ENCODE data around the gene MOB3B.

MOB3B gene

GRCh38 chr9:27528076-27528885 lies 1.3 kb downstream of the MOB3B start:
- no peak for TF ChIP-seq CTCF (conservative IDR thresholded peaks at IDR 0.05; ENCODE audit: low read length)
- peak overlapping the region; percentile 66 for H3K4me3 ChIP-seq (ENCODE audit: low read length)
- peak; percentile 46 for DNase-seq (ENCODE audit: low read depth)

- peak overlapping the region; percentile 66; the same call in 1 of the 2 replicates for H3K4me3 ChIP-seq (ENCODE audit: low read length)
- no peak for TF ChIP-seq CTCF (conservative IDR thresholded peaks at IDR 0.05; ENCODE audit: low read length)
- DNase-seq (ENCODE audit: low read depth) = no peak
Measured at GRCh38 chr9:27527702-27528075, 1.9 kb downstream of the MOB3B start.

GRCh38 chr9:27524236-27524635 lies 5.4 kb downstream of the MOB3B start, which contains the start of gene IFNK:
TSS of gene IFNK (plus strand) at chr9:27524290. CDS start at chr9:27524337, 47 bp downstream.
- no peak within 1 kb of the TSS for H3K4me3 ChIP-seq (ENCODE audit: low read length)
- TF ChIP-seq CTCF (conservative IDR thresholded peaks at IDR 0.05; ENCODE audit: low read length) = no peak
- DNase-seq (ENCODE audit: low read depth) = no peak

- no peak for DNase-seq (ENCODE audit: low read depth)
- no peak for TF ChIP-seq CTCF (conservative IDR thresholded peaks at IDR 0.05; ENCODE audit: low read length)
- H3K4me3 ChIP-seq (ENCODE audit: low read length) = no peak overlapping the region
Measured at GRCh38 chr9:27523141-27523540, 6.5 kb downstream of the MOB3B start.

- TF ChIP-seq CTCF (conservative IDR thresholded peaks at IDR 0.05; ENCODE audit: low read length) = no peak
Measured at GRCh38 chr9:27520986-27521385, 8.6 kb downstream of the MOB3B start.

GRCh38 chr9:27519466-27520465 lies 9.8 kb downstream of the MOB3B start:
- DNase-seq (ENCODE audit: low read depth) = peak; percentile 26
- no peak for TF ChIP-seq CTCF (conservative IDR thresholded peaks at IDR 0.05; ENCODE audit: low read length)
- H3K4me3 ChIP-seq (ENCODE audit: low read length) = no peak overlapping the region

More at GRCh38 chr9:27520986-27521385, 8.6 kb downstream of the MOB3B start:
- no peak overlapping the region for H3K4me3 ChIP-seq (ENCODE audit: low read length)
- DNase-seq (ENCODE audit: low read depth) = no peak

Measured in AG10803 (cell line).